ENCODE results near the gene SLBP. TPM values are rescaled to one million over a fixed set of nuclear protein-coding genes. Genes with fewer than 3 reads are reported as not detected.

Gene SLBP
- total RNA-seq, 3 donors from 2014 or later: 21.9 to 31.7 (median 30.6) TPM

DNA sequence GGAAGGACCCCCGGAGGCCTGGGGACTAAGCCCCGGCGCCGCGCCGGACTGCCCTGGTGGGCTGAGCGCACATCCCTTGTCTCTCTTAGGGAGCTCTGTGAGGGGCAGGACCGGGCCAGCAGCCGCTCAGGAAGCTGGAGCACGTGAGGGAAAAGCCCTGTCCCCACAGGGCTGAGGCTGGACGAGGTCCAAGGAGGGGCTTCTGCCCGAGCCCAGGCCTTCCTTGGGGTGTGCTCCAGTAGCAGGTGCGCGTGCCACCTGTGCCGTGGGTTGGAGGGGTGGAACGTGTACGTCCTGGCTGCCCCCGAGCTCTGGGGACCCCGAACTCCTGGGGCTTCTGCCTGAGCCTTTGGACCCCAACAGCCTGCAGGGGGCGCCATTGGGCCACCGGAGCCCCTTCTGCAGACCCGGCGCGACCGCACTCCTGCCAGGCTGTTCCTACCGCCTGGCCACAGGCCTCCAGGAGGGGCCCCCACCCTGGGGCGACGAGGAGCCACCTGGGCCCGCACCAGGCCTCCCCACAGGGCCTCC lies 36.4 kb upstream of the SLBP start:
- intact Hi-C loops (cut with DNase I, micrococcal nuclease): loop anchor here in 1 of 2 donors (10.0 kb wide), 1 partner anchor 156 kb away; no protein-coding TSS in a partner anchor
- DNase-seq: peak; percentile 78 to 85 (median 85)
- peak; percentile 68 for ATAC-seq
- no peaks in the 10 kb centered on the region for H3K9me3 ChIP-seq
- H3K4me3 ChIP-seq: no peak overlapping the region
- peaks cover 8% of the 10 kb centered on the region for H3K4me1 ChIP-seq (ENCODE audit: low read depth)
- no peaks in the 10 kb centered on the region for H3K36me3 ChIP-seq (ENCODE audit: low read depth)
- peak; percentile 51 for TF ChIP-seq CTCF (IDR thresholded peaks at IDR 0.05)

DNA sequence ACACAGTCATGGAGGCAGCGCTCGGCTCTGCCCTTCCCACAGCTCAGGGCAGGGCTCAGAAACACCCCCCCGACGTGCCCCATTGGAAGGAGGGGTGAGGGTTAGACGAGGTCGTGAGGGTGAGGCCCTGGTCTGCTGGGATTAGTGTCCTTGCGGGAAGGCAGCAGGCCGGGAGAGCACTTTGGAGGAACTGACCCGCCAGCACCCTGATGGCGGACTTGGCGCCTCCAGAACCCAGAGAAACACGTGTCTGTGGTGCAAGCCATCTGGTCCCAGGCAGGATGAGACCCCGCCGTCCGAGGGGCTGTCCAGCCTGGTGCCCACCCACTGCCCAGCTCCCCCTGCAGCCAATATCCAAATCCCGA lies 35.5 kb upstream of the SLBP start:
- no peaks in the 10 kb centered on the region for H3K36me3 ChIP-seq (ENCODE audit: low read depth)
- H3K9me3 ChIP-seq: no peaks in the 10 kb centered on the region
- no peak for TF ChIP-seq CTCF (IDR thresholded peaks at IDR 0.05)
- DNase-seq (no peak), ATAC-seq (no peak)
- peaks cover 4% of the 10 kb centered on the region for H3K4me1 ChIP-seq (ENCODE audit: low read depth)
- intact Hi-C loops (cut with DNase I, micrococcal nuclease): loop anchor here in 1 of 2 donors (10.0 kb wide), 1 partner anchor 157 kb away; no protein-coding TSS in a partner anchor
- H3K4me3 ChIP-seq: no peak overlapping the region

DNA sequence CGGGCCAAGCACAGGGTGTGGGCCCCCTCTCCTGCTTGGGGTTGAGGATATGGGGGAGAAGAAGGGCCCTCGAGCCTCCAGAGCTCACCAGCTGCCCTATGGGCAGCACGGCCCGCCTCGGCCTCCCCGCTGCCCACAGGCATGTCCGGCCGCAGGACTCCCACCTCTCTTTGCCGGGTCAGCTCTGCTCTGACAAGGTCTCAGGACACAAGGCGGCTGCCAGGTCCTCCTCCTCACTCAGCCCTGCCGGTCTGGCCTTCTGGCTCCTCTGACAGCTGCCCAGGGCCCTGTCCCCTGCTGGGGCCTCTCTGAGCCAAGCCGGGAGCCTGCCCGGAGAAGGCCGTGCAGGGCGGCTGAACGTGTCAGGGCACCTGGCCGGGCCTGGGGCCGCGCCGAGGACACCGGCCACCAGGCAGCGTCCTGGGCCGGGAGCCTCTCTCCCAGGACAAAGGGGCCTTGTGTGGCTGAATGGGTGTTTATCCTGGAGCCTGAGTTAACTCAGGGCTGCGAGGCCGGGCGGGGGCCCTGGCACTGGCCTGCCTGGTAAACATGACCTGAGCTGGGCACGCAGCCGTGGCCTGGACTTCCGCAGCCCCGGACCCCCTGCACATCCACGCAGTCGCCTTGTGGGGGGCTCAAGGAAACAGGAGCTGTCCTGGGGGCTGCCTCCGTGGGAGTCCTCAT lies 34.9 kb upstream of the SLBP start:
- intact Hi-C loops (cut with DNase I, micrococcal nuclease): loop anchor here in 1 of 2 donors (10.0 kb wide), 1 partner anchor 158 kb away; no protein-coding TSS in a partner anchor
- Histone ChIP-seq H3K36me3 (ENCODE audit: low read depth) (no peaks in the 10 kb centered on the region), H3K4me3 (no peak overlapping the region), H3K9me3 (no peaks in the 10 kb centered on the region), H3K4me1 (ENCODE audit: low read depth) (peaks cover 3% of the 10 kb centered on the region)
- ATAC-seq (peak; percentile 7), DNase-seq (no peak)
- no peak for TF ChIP-seq CTCF (IDR thresholded peaks at IDR 0.05)

DNA sequence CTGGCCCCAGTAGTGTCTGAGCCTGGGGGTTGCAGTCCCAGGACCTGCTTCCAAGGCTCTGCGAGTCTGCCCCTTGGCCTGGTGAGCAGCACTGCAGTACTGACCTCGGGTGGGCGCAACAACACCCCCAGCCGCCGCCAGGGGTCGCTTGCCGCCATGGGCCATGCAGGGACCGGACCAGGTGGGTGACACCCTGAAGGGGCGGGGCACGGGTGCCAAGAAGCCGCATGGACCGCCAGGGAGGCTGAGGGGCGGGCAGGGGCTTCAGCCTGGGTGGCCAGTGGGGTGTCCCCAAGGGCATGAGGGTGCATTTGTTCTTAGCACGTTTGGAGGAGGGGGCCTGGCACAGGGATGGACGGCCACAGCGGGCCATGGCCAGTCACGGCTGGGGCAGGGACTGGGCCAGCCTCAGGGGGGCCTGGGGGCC lies 34.2 kb upstream of the SLBP start:
- peaks cover 3% of the 10 kb centered on the region for H3K4me1 ChIP-seq (ENCODE audit: low read depth)
- ATAC-seq: peak; percentile 71
- no peaks in the 10 kb centered on the region for H3K36me3 ChIP-seq (ENCODE audit: low read depth)
- intact Hi-C loops (cut with DNase I, micrococcal nuclease): loop anchor here in 1 of 2 donors (10.0 kb wide), 1 partner anchor 159 kb away; no protein-coding TSS in a partner anchor
- peak; percentile 71 for TF ChIP-seq CTCF (IDR thresholded peaks at IDR 0.05)
- H3K4me3 ChIP-seq: no peak overlapping the region
- peak; percentile 75 to 82 (median 80) for DNase-seq
- H3K9me3 ChIP-seq: no peaks in the 10 kb centered on the region

DNA sequence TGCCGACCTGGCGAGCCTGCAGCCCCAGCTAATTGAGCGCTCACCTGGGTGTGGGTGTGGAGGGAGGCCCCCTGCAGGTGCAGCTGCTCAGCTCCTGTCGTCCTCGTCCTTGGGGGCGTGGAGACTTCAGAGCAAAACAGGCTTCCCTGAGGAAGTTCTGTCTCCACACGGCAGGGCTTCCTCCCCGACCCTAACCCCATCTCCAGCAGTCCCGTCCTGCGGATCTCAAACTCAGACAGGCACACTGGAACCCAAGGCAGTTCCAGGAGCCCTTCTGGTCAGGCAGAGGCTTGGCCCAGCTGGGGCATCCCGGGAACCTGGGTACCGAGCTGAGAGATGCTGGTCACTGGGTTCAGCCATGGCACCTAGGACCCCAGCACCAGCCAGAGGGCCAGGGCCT lies 33.6 kb upstream of the SLBP start:
- Histone ChIP-seq H3K9me3 (no peaks in the 10 kb centered on the region), H3K36me3 (ENCODE audit: low read depth) (no peaks in the 10 kb centered on the region), H3K4me1 (ENCODE audit: low read depth) (peaks cover 3% of the 10 kb centered on the region), H3K4me3 (no peak overlapping the region)
- DNase-seq (no peak), ATAC-seq (no peak)
- intact Hi-C loops (cut with DNase I, micrococcal nuclease): loop anchor here in 1 of 2 donors (10.0 kb wide), 1 partner anchor 159 kb away; no protein-coding TSS in a partner anchor
- no peak for TF ChIP-seq CTCF (IDR thresholded peaks at IDR 0.05)
